ENCODE measurements around the gene ADH4.
A peak's percentile ranks its signal among the peaks of the same experiment; 100 is the strongest.
"Not testable (repeated sequence)": the region's sequence is repeated elsewhere in the genome, so short reads cannot be mapped to it uniquely, and the experiment has no call there.

The ADH4 gene

GRCh38 chr4:99131378-99131777 lies 12.7 kb downstream of the ADH4 start:
- no peak for DNase-seq

- DNase-seq = no peak
Observed at GRCh38 chr4:99126376-99126775, 17.7 kb downstream of the ADH4 start.

- DNase-seq = no peak
Observed at GRCh38 chr4:99121008-99121407, 23.1 kb downstream of the ADH4 start.

- no peak for DNase-seq
Observed at GRCh38 chr4:99120501-99120900, 23.6 kb downstream of the ADH4 start.

GRCh38 chr4:99117876-99118693 lies 26.0 kb downstream of the ADH4 start:
- no peak for DNase-seq

- DNase-seq = not testable (repeated sequence)
Observed at GRCh38 chr4:99117122-99117841, 26.8 kb downstream of the ADH4 start.

GRCh38 chr4:99109286-99109685 lies 34.8 kb downstream of the ADH4 start:
- DNase-seq = not testable (repeated sequence)

GRCh38 chr4:99104153-99104552 lies 39.9 kb downstream of the ADH4 start:
- DNase-seq = no peak

- DNase-seq = no peak
Observed at GRCh38 chr4:99103166-99103565, 40.9 kb downstream of the ADH4 start.

GRCh38 chr4:99102634-99103033 lies 41.5 kb downstream of the ADH4 start:
- DNase-seq = no peak

- no peak for DNase-seq
Observed at GRCh38 chr4:99100876-99101275, 43.2 kb downstream of the ADH4 start.

- DNase-seq = not testable (repeated sequence)
Observed at GRCh38 chr4:99099814-99100213, 44.3 kb downstream of the ADH4 start.

- no peak for DNase-seq
Observed at GRCh38 chr4:99099311-99099710, 44.8 kb downstream of the ADH4 start.

- DNase-seq = not testable (repeated sequence)
Observed at GRCh38 chr4:99091841-99092240, 52.3 kb downstream of the ADH4 start.

GRCh38 chr4:99091216-99091575 lies 52.9 kb downstream of the ADH4 start:
- DNase-seq = no peak

- DNase-seq = no peak
Observed at GRCh38 chr4:99090481-99091215, 53.4 kb downstream of the ADH4 start.

GRCh38 chr4:99088481-99089365 lies 55.4 kb downstream of the ADH4 start, which contains the start of gene ADH5:
ADH5 (minus strand) TSS chr4:99088788; CDS start chr4:99088700, 88 bp downstream.
- peak; percentile 76 for DNase-seq

- DNase-seq = no peak
Observed at GRCh38 chr4:99088023-99088449, 56.1 kb downstream of the ADH4 start.

- no peak for DNase-seq
Observed at GRCh38 chr4:99084595-99084994, 59.5 kb downstream of the ADH4 start.

- DNase-seq = no peak
Observed at GRCh38 chr4:99082192-99082591, 61.9 kb downstream of the ADH4 start.

- DNase-seq = not testable (repeated sequence)
Observed at GRCh38 chr4:99080869-99081268, 63.2 kb downstream of the ADH4 start.

- DNase-seq = no peak
Observed at GRCh38 chr4:99079625-99080295, 64.3 kb downstream of the ADH4 start.
